ENCODE measurements around the gene OTUD6A.

Gene OTUD6A, protein sequence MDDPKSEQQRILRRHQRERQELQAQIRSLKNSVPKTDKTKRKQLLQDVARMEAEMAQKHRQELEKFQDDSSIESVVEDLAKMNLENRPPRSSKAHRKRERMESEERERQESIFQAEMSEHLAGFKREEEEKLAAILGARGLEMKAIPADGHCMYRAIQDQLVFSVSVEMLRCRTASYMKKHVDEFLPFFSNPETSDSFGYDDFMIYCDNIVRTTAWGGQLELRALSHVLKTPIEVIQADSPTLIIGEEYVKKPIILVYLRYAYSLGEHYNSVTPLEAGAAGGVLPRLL

GRCh38 chrX:70062076-70062475 is at the start of gene OTUD6A:
TSS of gene OTUD6A (plus strand) at chrX:70062457. CDS start at chrX:70062525, 68 bp downstream.
- no peak for DNase-seq

- no peak for DNase-seq
These were observed 49.5 kb upstream of the OTUD6A start for GRCh38 chrX:70012756-70013155.

DNA sequence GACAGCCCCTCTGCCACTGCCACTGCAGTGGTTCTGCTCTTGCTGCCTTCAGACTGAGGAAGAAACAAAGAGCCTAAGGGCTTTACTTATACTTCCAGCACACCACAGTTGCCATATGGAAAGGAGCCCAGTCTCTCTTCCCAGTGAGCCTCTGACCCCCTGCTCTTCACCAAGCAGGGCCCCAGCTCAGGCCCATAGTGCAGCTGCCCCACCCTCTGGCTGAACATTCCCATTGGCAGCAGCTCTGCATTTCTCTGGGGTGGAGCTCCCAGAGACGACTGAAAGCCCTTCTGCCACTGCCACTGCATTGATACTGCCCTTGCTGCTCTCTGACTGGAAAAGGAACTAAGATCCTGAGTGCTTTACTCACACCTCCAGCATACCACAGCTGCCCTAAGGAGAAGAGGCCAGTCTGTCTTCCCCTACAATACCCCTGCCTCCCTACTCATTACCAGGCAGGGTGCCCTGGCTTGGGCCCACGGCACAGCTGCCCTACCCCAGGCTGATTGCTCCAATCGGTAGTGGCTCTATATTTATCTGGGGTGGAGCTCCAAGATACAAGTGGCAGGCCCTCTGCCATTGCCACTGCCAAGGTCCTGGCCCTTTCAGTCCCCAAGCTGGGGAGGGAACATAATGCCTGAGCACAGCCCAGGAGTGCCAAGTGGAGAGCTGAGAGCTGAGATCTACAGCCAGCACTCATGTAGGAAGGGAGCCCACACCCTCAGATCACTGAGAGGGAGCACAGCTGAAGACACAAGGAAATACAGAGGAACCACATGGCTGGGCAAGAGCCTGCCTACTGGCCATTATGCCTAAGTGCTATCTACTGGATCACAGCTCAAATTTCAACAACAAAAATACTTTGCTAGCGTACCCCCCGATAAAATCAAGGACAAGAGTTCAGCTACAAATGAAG is 48.5 kb upstream of the OTUD6A start:
- no peak for DNase-seq

GRCh38 chrX:70016513-70016912 is 45.7 kb upstream of the OTUD6A start:
- DNase-seq: no peak

GRCh38 chrX:70022616-70023015 is 39.6 kb upstream of the OTUD6A start:
- no peak for DNase-seq

GRCh38 chrX:70025464-70025863 is 36.8 kb upstream of the OTUD6A start:
- DNase-seq: no peak

DNA sequence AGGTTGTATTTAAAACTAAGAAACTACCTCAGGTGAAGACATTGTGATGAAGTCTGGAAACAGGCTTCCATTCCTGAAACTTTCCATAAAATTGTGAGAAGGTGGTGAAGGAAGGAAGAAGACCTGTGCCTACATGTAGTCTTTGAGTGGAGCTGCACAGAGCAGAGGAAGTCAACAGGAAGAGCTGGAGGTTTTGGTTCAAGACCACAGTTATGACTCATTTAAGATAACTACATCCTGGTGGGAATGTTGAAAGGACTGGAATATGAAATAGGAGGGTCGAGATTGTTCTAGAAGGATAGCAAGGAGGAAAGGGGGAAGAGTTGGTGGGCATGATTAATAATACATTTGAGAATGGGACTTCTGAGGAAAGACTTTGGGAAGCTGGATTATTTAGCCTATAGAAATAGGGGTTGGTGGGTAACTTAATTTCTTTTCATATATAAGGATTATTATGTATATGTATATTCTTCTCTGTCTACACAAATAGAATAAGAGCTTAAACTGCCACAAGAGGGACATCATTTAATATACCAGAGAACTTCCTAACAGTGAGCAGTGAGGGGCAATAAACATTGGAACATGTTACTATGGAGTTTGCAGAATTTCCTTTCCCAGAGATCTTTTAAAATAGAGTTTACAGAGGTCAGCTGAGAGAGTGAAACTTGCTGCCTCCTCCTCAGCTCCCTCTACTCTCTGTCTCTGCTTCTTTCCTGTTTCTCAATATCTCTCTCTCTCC is 36.0 kb upstream of the OTUD6A start:
- DNase-seq: no peak

DNA sequence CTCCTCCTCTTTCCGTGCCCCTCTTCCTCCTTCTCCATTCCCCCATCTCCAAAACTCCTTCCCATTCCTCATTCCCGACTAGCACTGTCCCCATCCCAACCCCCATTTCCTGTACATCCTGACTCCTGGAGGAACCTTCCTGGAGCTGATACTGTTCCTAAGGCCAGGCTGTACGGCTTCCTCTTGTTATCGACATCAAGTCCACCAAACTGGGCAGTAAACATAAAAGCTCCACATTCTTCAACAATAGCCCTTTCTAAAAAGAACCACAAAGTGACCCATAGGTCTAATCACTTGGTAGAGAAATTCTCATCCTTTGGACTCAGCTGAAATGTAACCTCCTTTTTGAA is 35.4 kb upstream of the OTUD6A start:
- no peak for DNase-seq

DNA sequence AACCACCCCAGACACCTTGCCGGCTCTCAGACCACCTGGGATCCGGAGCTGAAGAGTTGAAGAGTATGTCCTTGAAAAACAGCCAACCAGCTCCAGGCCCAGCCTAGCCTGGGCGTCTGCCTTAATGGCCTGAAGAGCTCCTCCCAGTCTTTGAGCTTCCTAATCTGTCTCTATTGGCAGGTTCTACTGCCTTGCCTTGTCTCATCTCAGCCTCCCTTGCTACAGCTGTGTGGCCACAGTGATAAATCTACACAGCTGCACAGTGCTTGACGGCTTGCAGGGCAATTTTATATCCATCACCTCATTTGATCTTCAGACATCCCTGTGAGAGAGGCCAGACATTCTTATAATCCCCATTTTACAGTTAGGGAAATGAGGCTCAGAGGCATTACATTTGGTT is 32.4 kb upstream of the OTUD6A start:
- DNase-seq: no peak

DNA sequence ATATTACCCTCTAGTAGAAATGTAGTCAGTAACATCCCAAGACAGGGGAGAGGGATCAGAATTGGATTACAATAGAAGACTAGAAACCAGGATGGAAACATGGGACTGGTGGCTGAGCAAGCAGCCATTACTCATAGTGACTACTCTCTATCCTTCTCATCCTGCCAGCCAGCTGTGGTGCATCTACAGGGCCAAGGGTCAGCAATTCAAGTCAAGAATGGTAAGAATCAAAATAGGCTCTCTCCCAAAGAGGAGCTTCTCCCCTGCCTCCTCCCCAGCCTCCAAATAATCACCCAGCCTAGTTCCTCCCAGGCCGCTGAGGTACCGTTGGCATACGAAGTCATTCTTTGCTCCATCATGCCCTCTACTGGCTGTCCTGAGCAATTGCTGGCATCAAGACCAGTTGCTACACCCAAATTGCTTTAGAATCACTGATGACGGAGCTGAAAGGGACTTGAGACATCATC is 31.9 kb upstream of the OTUD6A start:
- peak; percentile 65 for DNase-seq

- DNase-seq: no peak
These were observed 29.5 kb upstream of the OTUD6A start for GRCh38 chrX:70032792-70033191.

GRCh38 chrX:70033348-70034051 is 28.8 kb upstream of the OTUD6A start:
- DNase-seq: no peak

- no peak for DNase-seq
These were observed 27.6 kb upstream of the OTUD6A start for GRCh38 chrX:70034646-70035045.

DNA sequence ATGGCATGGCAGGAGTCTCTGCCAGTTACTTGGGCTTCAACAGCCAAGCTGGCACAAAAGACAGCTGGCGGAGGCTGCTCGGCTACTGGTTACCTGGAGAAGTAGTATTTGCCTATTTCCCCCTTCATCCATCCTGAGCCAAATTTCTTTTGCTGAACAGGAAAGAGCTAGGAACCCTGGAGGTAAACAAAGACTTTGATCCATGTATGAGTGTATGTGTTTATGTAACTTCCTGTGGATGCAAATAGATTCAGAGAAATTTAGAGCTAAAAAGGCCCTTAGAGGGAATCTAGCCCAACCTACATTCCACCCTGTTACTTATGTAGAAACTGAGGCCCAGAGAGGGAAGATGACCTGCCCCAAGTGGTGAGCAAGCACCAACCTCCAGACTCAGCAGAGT is 23.7 kb upstream of the OTUD6A start:
- no peak for DNase-seq

DNA sequence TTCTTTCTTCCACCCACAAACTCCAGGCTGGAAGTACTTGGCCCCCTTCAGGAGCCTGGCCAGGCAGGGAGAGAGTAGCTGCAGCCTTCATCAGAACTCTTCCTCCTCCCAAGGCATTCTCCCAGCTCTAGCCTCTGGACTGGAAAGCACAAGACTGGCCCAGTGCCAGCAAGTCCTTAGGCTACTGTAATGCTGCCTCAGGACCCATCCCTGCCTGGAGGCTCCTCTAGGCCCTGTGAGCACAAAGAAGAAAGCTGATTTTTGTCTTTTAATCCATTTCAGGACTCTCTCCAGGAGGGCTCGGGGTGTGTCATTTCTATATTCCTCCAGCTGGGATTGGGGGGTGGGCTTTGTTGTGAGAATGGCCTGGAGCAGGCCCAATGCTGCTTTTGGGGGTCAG is 23.3 kb upstream of the OTUD6A start:
- no peak for DNase-seq

DNA sequence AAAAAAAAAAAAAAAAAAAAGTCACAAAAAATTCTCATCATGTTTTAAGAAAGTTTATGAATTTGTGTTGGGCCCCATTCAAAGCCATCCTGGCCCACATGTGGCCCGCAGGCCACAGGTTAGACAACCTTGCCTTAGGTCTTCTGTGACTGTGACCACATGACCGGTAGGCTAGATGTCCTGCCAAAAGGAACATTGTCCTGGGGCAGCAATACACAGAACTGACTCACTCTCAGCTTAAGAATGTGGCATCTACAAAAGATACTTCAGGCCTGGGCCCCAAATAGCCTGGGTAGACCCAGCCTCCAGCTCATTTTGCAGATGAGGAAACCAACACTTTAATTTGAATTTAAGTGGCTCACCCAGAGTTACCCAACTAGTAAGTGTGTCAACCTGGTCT is 22.5 kb upstream of the OTUD6A start:
- DNase-seq: no peak

GRCh38 chrX:70041993-70042392 is 20.3 kb upstream of the OTUD6A start:
- no peak for DNase-seq

GRCh38 chrX:70042399-70043371 is 19.6 kb upstream of the OTUD6A start:
- DNase-seq: peak; percentile 28

GRCh38 chrX:70043685-70044084 is 18.6 kb upstream of the OTUD6A start:
- DNase-seq: peak; percentile 17

GRCh38 chrX:70044541-70045245 is 17.6 kb upstream of the OTUD6A start:
- no peak for DNase-seq

GRCh38 chrX:70046978-70047377 is 15.3 kb upstream of the OTUD6A start:
- DNase-seq: no peak
